ENCODE results near the gene GABARAPL2.
"Not testable (repeated sequence)": the region's sequence is repeated elsewhere in the genome, so short reads cannot be mapped to it uniquely, and the experiment has no call there.

DNA sequence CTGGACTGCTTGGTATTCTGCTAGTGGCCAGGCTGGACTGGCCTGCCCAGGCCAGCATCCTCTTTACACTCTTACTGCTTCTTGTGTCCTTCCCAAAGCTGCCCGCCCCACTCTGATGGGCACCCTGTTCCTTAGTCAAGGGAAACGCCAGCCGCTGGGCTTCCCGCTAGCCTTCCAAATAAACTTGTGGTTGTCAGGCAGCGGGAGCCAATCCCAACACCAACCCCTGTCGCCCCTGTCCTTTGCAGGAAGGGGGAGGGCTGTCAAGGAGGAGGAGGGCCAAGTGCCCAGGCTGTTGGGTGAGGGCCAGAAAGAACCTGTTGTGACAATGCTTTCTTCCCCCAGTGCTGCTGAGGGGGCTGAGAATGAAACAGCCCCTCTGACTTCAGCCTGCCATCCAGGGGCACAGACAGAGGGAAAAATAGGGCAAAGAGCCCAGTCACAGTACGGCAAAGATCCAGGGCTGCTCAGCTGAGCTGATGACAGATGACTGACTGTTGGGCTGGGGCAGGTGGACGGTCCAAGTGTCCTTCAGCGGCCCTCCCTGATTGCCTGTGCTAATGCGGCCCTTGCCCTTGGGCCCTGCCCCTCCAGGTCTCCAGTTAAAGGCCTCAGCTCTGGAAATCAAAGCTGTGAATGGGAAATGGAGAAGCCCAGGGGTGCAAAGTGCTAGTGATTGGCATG, 27.2 kb upstream of the GABARAPL2 start:
- TF ChIP-seq, protein P1, sequence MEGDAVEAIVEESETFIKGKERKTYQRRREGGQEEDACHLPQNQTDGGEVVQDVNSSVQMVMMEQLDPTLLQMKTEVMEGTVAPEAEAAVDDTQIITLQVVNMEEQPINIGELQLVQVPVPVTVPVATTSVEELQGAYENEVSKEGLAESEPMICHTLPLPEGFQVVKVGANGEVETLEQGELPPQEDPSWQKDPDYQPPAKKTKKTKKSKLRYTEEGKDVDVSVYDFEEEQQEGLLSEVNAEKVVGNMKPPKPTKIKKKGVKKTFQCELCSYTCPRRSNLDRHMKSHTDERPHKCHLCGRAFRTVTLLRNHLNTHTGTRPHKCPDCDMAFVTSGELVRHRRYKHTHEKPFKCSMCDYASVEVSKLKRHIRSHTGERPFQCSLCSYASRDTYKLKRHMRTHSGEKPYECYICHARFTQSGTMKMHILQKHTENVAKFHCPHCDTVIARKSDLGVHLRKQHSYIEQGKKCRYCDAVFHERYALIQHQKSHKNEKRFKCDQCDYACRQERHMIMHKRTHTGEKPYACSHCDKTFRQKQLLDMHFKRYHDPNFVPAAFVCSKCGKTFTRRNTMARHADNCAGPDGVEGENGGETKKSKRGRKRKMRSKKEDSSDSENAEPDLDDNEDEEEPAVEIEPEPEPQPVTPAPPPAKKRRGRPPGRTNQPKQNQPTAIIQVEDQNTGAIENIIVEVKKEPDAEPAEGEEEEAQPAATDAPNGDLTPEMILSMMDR (conservative IDR thresholded peaks at IDR 0.05; ENCODE audit: low read depth in 2 of 2) = not testable (repeated sequence)
- TF ChIP-seq EZH2 (IDR thresholded peaks at IDR 0.05; ENCODE audit: low read depth, unreplicated experiment); EZH2phosphoT487 (IDR thresholded peaks at IDR 0.05; ENCODE audit: unreplicated experiment); JUNB (IDR thresholded peaks at IDR 0.05; ENCODE audit: unreplicated experiment); POLR2AphosphoS5 (IDR thresholded peaks at IDR 0.05; ENCODE audit: low read depth); ZNF331 (CRISPR knock-in tag; IDR thresholded peaks at IDR 0.05; ENCODE audit: low read depth); CREB1 (CRISPR knock-in tag; IDR thresholded peaks at IDR 0.05; ENCODE audit: low read depth); NANOG (IDR thresholded peaks at IDR 0.05; ENCODE audit: borderline replicate concordance): not testable (repeated sequence)
- TF ChIP-seq, protein P2, sequence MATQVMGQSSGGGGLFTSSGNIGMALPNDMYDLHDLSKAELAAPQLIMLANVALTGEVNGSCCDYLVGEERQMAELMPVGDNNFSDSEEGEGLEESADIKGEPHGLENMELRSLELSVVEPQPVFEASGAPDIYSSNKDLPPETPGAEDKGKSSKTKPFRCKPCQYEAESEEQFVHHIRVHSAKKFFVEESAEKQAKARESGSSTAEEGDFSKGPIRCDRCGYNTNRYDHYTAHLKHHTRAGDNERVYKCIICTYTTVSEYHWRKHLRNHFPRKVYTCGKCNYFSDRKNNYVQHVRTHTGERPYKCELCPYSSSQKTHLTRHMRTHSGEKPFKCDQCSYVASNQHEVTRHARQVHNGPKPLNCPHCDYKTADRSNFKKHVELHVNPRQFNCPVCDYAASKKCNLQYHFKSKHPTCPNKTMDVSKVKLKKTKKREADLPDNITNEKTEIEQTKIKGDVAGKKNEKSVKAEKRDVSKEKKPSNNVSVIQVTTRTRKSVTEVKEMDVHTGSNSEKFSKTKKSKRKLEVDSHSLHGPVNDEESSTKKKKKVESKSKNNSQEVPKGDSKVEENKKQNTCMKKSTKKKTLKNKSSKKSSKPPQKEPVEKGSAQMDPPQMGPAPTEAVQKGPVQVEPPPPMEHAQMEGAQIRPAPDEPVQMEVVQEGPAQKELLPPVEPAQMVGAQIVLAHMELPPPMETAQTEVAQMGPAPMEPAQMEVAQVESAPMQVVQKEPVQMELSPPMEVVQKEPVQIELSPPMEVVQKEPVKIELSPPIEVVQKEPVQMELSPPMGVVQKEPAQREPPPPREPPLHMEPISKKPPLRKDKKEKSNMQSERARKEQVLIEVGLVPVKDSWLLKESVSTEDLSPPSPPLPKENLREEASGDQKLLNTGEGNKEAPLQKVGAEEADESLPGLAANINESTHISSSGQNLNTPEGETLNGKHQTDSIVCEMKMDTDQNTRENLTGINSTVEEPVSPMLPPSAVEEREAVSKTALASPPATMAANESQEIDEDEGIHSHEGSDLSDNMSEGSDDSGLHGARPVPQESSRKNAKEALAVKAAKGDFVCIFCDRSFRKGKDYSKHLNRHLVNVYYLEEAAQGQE (IDR thresholded peaks at IDR 0.05; ENCODE audit: unreplicated experiment) = not testable (repeated sequence)
